ENCODE data around the gene LHFPL6.
A peak's percentile ranks its signal among the peaks of the same experiment; 100 is the strongest.

LHFPL6 gene

GRCh38 chr13:39318161-39318560 is 284.8 kb downstream of the LHFPL6 start:
- in situ Hi-C loops (cut with HindIII; ENCODE audit: low sequenced_read_pairs), result no loop called here
- TF ChIP-seq CTCF (IDR thresholded peaks at IDR 0.05; ENCODE audit: low read depth, low read length, missing control alignments), result no peak
- no peak for DNase-seq (ENCODE audit: low read depth)
- H3K4me3 ChIP-seq (ENCODE audit: low read depth, low read length), result no peak overlapping the region

- in situ Hi-C loops (cut with HindIII; ENCODE audit: low sequenced_read_pairs), result no loop called here
- no peak overlapping the region for H3K4me3 ChIP-seq (ENCODE audit: low read depth, low read length)
- DNase-seq (ENCODE audit: low read depth), result peak; percentile 42
These were observed 285.7 kb downstream of the LHFPL6 start for GRCh38 chr13:39317291-39317690.

GRCh38 chr13:39315796-39316195 is 287.2 kb downstream of the LHFPL6 start:
- DNase-seq (ENCODE audit: low read depth), result no peak
- no peak overlapping the region for H3K4me3 ChIP-seq (ENCODE audit: low read depth, low read length)
- in situ Hi-C loops (cut with HindIII; ENCODE audit: low sequenced_read_pairs), result no loop called here
- TF ChIP-seq CTCF (IDR thresholded peaks at IDR 0.05; ENCODE audit: low read depth, low read length, missing control alignments), result no peak

More at GRCh38 chr13:39317291-39317690, 285.7 kb downstream of the LHFPL6 start:
- TF ChIP-seq CTCF (IDR thresholded peaks at IDR 0.05; ENCODE audit: low read depth, low read length, missing control alignments), result no peak

GRCh38 chr13:39313721-39314120 is 289.3 kb downstream of the LHFPL6 start:
- no peak overlapping the region for H3K4me3 ChIP-seq (ENCODE audit: low read depth, low read length)
- in situ Hi-C loops (cut with HindIII; ENCODE audit: low sequenced_read_pairs), result no loop called here
- no peak for DNase-seq (ENCODE audit: low read depth)
- no peak for TF ChIP-seq CTCF (IDR thresholded peaks at IDR 0.05; ENCODE audit: low read depth, low read length, missing control alignments)

GRCh38 chr13:39312596-39312995 is 290.4 kb downstream of the LHFPL6 start:
- no peak for DNase-seq (ENCODE audit: low read depth)
- in situ Hi-C loops (cut with HindIII; ENCODE audit: low sequenced_read_pairs), result no loop called here
- TF ChIP-seq CTCF (IDR thresholded peaks at IDR 0.05; ENCODE audit: low read depth, low read length, missing control alignments), result no peak
- H3K4me3 ChIP-seq (ENCODE audit: low read depth, low read length), result no peak overlapping the region

- in situ Hi-C loops (cut with HindIII; ENCODE audit: low sequenced_read_pairs), result no loop called here
- no peak for DNase-seq (ENCODE audit: low read depth)
- H3K4me3 ChIP-seq (ENCODE audit: low read depth, low read length), result no peak overlapping the region
- no peak for TF ChIP-seq CTCF (IDR thresholded peaks at IDR 0.05; ENCODE audit: low read depth, low read length, missing control alignments)
These were observed 291.4 kb downstream of the LHFPL6 start for GRCh38 chr13:39311619-39312018.

- H3K4me3 ChIP-seq (ENCODE audit: low read depth, low read length), result no peak overlapping the region
- TF ChIP-seq CTCF (IDR thresholded peaks at IDR 0.05; ENCODE audit: low read depth, low read length, missing control alignments), result no peak
- DNase-seq (ENCODE audit: low read depth), result no peak
- in situ Hi-C loops (cut with HindIII; ENCODE audit: low sequenced_read_pairs), result no loop called here
These were observed 292.0 kb downstream of the LHFPL6 start for GRCh38 chr13:39310961-39311360.

Measured in astrocyte of the cerebellum (primary cell).